22Rv1 (cell line): ENCODE measurements around the gene ATP5PO.

Experiments
- H3K27ac ChIP-seq: fragments of 450-650 bp; 2 replicates; pipeline ENCODE4 v1.5.1; 2017
- CTCF ChIP-seq: fragments of 450-650 bp; IDR thresholded peaks from 2 replicates; pipeline ENCODE4 v1.5.1; 2017; ENCODE audit warnings: mild to moderate bottlenecking
- ZFX ChIP-seq: fragments of 450-650 bp; IDR thresholded peaks from 2 replicates; pipeline ENCODE4 v1.6.1; 2017; ENCODE audit warnings: antibody characterized with exemption, borderline replicate concordance

The ATP5PO gene

GRCh38 chr21:33904041-33904440, 11.6 kb downstream of the ATP5PO start:
- no peak overlapping the region for H3K27ac ChIP-seq
- TF ChIP-seq CTCF (no peak), ZFX (no peak)

- TF ChIP-seq CTCF (no peak), ZFX (no peak)
- H3K27ac ChIP-seq, result no peak overlapping the region
Measured at GRCh38 chr21:33902349-33902748, 13.3 kb downstream of the ATP5PO start.

- TF ChIP-seq CTCF, result peak; percentile 75
- no peak for TF ChIP-seq ZFX
- no peak overlapping the region for H3K27ac ChIP-seq
Measured at GRCh38 chr21:33901412-33902288, 14.0 kb downstream of the ATP5PO start.

GRCh38 chr21:33899199-33899598, 16.4 kb downstream of the ATP5PO start:
- H3K27ac ChIP-seq, result no peak overlapping the region
- TF ChIP-seq ZFX (no peak), CTCF (no peak)

GRCh38 chr21:33898586-33898985, 17.0 kb downstream of the ATP5PO start:
- H3K27ac ChIP-seq, result no peak overlapping the region
- TF ChIP-seq CTCF (no peak), ZFX (no peak)

GRCh38 chr21:33897739-33898138, 17.9 kb downstream of the ATP5PO start:
- TF ChIP-seq ZFX, result no peak
- TF ChIP-seq CTCF, result no peak
- H3K27ac ChIP-seq, result no peak overlapping the region

GRCh38 chr21:33897098-33897497, 18.5 kb downstream of the ATP5PO start:
- TF ChIP-seq CTCF, result no peak
- no peak for TF ChIP-seq ZFX
- H3K27ac ChIP-seq, result no peak overlapping the region
